Activated T-cell treated with anti-CD3 and anti-CD28 coated beads for 48 hours (primary cell): ENCODE data around the gene TTC7B.

Source experiments
- DNase-seq: peaks from one replicate; pipeline ENCODE4 v3.0.0-alpha.2; 2020; ENCODE audit warnings: low read depth

The TTC7B gene

GRCh38 chr14:90599748-90600507 is 216.3 kb downstream of the TTC7B start:
- no peak for DNase-seq

GRCh38 chr14:90599339-90599738 is 216.9 kb downstream of the TTC7B start:
- DNase-seq = no peak

GRCh38 chr14:90597961-90598360 is 218.3 kb downstream of the TTC7B start:
- DNase-seq = no peak

- DNase-seq = no peak
These were observed 219.5 kb downstream of the TTC7B start for GRCh38 chr14:90596733-90597132.

GRCh38 chr14:90593254-90594040 is 222.8 kb downstream of the TTC7B start:
- no peak for DNase-seq

- no peak for DNase-seq
These were observed 223.6 kb downstream of the TTC7B start for GRCh38 chr14:90592655-90593054.

GRCh38 chr14:90587918-90588317 is 228.3 kb downstream of the TTC7B start:
- no peak for DNase-seq

GRCh38 chr14:90587252-90587910 is 228.8 kb downstream of the TTC7B start:
- no peak for DNase-seq

GRCh38 chr14:90585106-90585505 is 231.1 kb downstream of the TTC7B start:
- no peak for DNase-seq

GRCh38 chr14:90583916-90584605 is 232.2 kb downstream of the TTC7B start:
- no peak for DNase-seq

- DNase-seq = no peak
These were observed 232.8 kb downstream of the TTC7B start for GRCh38 chr14:90583427-90583826.

- no peak for DNase-seq
These were observed 234.1 kb downstream of the TTC7B start for GRCh38 chr14:90582166-90582565.

- DNase-seq = no peak
These were observed 234.5 kb downstream of the TTC7B start for GRCh38 chr14:90581745-90582144.

- no peak for DNase-seq
These were observed 235.6 kb downstream of the TTC7B start for GRCh38 chr14:90580377-90581335.

- DNase-seq = no peak
These were observed 236.4 kb downstream of the TTC7B start for GRCh38 chr14:90579816-90580215.

GRCh38 chr14:90579088-90579487 is 237.1 kb downstream of the TTC7B start:
- DNase-seq = no peak

GRCh38 chr14:90578283-90578985 is 237.8 kb downstream of the TTC7B start:
- no peak for DNase-seq

- DNase-seq = no peak
These were observed 238.5 kb downstream of the TTC7B start for GRCh38 chr14:90577661-90578282.

GRCh38 chr14:90576981-90577660 is 239.1 kb downstream of the TTC7B start:
- DNase-seq = no peak
